OCI-LY1 (cell line): Measurements from ENCODE around the gene FAM53A.

Source experiments
- H2AFZ ChIP-seq: fragments of 200-600 bp; sonication (generic), shearing (Covaris generic); 2 replicates; pipeline ENCODE4 v1.6.0; 2014; ENCODE audit warnings: antibody characterized with exemption, mild to moderate bottlenecking, low read length
- H3F3A ChIP-seq: fragments of 200-600 bp; sonication (generic), shearing (Covaris generic); 2 replicates; pipeline ENCODE4 v1.6.0; 2014; ENCODE audit warnings: mild to moderate bottlenecking, antibody characterized with exemption, low read length, moderate library complexity; ENCODE audit not compliant: insufficient read depth
- H3K27ac ChIP-seq: fragments of 200-600 bp; sonication (generic); 2 replicates; pipeline ENCODE4 v1.5.1; 2014; ENCODE audit warnings: low read length, mixed run types, mild to moderate bottlenecking, low read depth; ENCODE audit not compliant: poor library complexity, severe bottlenecking
- H3K27me3 ChIP-seq: fragments of 200-600 bp; sonication (generic); 2 replicates; pipeline ENCODE4 v1.6.0; 2014; ENCODE audit warnings: antibody characterized with exemption, mild to moderate bottlenecking, low read length, moderate library complexity; ENCODE audit not compliant: insufficient read depth
- H3K36me3 ChIP-seq: fragments of 200-600 bp; sonication (generic); 2 replicates; pipeline ENCODE4 v1.6.1; 2014; ENCODE audit warnings: mild to moderate bottlenecking, antibody characterized with exemption, low read length, moderate library complexity, mixed read lengths; ENCODE audit not compliant: insufficient read depth
- H3K4me1 ChIP-seq: fragments of 200-600 bp; sonication (generic); 2 replicates; pipeline ENCODE4 v1.5.1; 2014; ENCODE audit warnings: mild to moderate bottlenecking, low read length, moderate library complexity; ENCODE audit not compliant: insufficient read depth, severe bottlenecking
- H3K4me2 ChIP-seq: fragments of 200-600 bp; sonication (generic), shearing (Covaris generic); 2 replicates; pipeline ENCODE4 v1.6.1; 2014; ENCODE audit warnings: low read length
- H3K4me3 ChIP-seq: fragments of 200-600 bp; sonication (generic); 2 replicates; pipeline ENCODE4 v1.5.1; 2014; ENCODE audit warnings: low read length, low read depth, mild to moderate bottlenecking, mixed read lengths; ENCODE audit not compliant: poor library complexity, severe bottlenecking
- H3K79me2 ChIP-seq: fragments of 200-600 bp; shearing (Covaris generic); 2 replicates; pipeline ENCODE4 v1.6.1; 2016; ENCODE audit warnings: mixed run types, low read length, mixed read lengths; ENCODE audit not compliant: insufficient read depth
- H3K9ac ChIP-seq: fragments of 200-600 bp; sonication (generic), shearing (Covaris generic); 2 replicates; pipeline ENCODE4 v1.6.1; 2014; ENCODE audit warnings: mild to moderate bottlenecking, low read length, mixed read lengths
- H3K9me2 ChIP-seq: fragments of 200-600 bp; sonication (generic), shearing (Covaris generic); 2 replicates; pipeline ENCODE4 v1.6.1; 2014; ENCODE audit warnings: low read depth, mild to moderate bottlenecking, low read length, mixed read lengths
- H3K9me3 ChIP-seq: fragments of 200-600 bp; shearing (Covaris generic); 2 replicates; pipeline ENCODE4 v1.6.1; 2014; ENCODE audit warnings: low read length, mixed read lengths
- H4K20me1 ChIP-seq: fragments of 200-600 bp; sonication (generic), shearing (Covaris generic); 2 replicates; pipeline ENCODE4 v1.6.0; 2016; ENCODE audit warnings: mild to moderate bottlenecking, low read length; ENCODE audit not compliant: insufficient read depth
- CTCF ChIP-seq: fragments of 200-600 bp; sonication (generic), shearing (Covaris generic); IDR thresholded peaks from 2 replicates; pipeline ENCODE4 v1.5.1; 2017; ENCODE audit warnings: mild to moderate bottlenecking, antibody characterized with exemption, low read length, moderate library complexity, mixed read lengths
- EZH2 ChIP-seq: fragments of 200-600 bp; sonication (generic), shearing (Covaris generic); IDR thresholded peaks from 2 replicates; pipeline ENCODE4 v1.8.0; 2017; ENCODE audit warnings: borderline replicate concordance, mixed run types, mild to moderate bottlenecking, antibody characterized with exemption, low read length, moderate library complexity, mixed read lengths

The FAM53A gene

GRCh38 chr4:1656986-1657385 lies 27.1 kb downstream of the FAM53A start:
- Histone ChIP-seq H3K9ac (no peak overlapping the region), H3K36me3 (no peaks in the 10 kb centered on the region), H3K79me2 (no peaks in the 10 kb centered on the region), H3K4me2 (no peak overlapping the region), H4K20me1 (no peaks in the 10 kb centered on the region), H3K9me2 (no peaks in the 10 kb centered on the region), H3K27ac (no peak overlapping the region), H3F3A (no peaks in the 10 kb centered on the region), H3K4me3 (no peak overlapping the region), H3K4me1 (peaks cover 7% of the 10 kb centered on the region), H3K9me3 (no peaks in the 10 kb centered on the region), H3K27me3 (no peaks in the 10 kb centered on the region), H2AFZ (no peak overlapping the region)
- TF ChIP-seq CTCF (no peak), EZH2 (no peak)

- Histone ChIP-seq H3K9me3 (no peaks in the 10 kb centered on the region), H3K4me2 (no peak overlapping the region), H3K9ac (no peak overlapping the region), H3K4me3 (no peak overlapping the region), H3K27me3 (no peaks in the 10 kb centered on the region), H3K79me2 (no peaks in the 10 kb centered on the region), H3F3A (no peaks in the 10 kb centered on the region), H3K27ac (no peak overlapping the region), H2AFZ (no peak overlapping the region), H4K20me1 (no peaks in the 10 kb centered on the region), H3K36me3 (no peaks in the 10 kb centered on the region), H3K4me1 (peaks cover 2% of the 10 kb centered on the region), H3K9me2 (no peaks in the 10 kb centered on the region)
- no peak for TF ChIP-seq EZH2
- TF ChIP-seq CTCF: no peak
Measured at GRCh38 chr4:1656132-1656531, 28.0 kb downstream of the FAM53A start.

- H2AFZ ChIP-seq: no peak overlapping the region
- no peaks in the 10 kb centered on the region for H3K4me1 ChIP-seq
- H3K27ac ChIP-seq: no peak overlapping the region
- no peaks in the 10 kb centered on the region for H3K27me3 ChIP-seq
- H3F3A ChIP-seq: no peaks in the 10 kb centered on the region
- H3K9ac ChIP-seq: no peak overlapping the region
- no peaks in the 10 kb centered on the region for H3K79me2 ChIP-seq
- no peaks in the 10 kb centered on the region for H3K9me2 ChIP-seq
- H3K36me3 ChIP-seq: no peaks in the 10 kb centered on the region
- H4K20me1 ChIP-seq: no peaks in the 10 kb centered on the region
- H3K4me2 ChIP-seq: no peak overlapping the region
- H3K4me3 ChIP-seq: no peak overlapping the region
- TF ChIP-seq CTCF (no peak), EZH2 (no peak)
- no peaks in the 10 kb centered on the region for H3K9me3 ChIP-seq
Measured at GRCh38 chr4:1655676-1656075, 28.4 kb downstream of the FAM53A start.
